Neuronal stem cell (in vitro differentiated cells): ENCODE data around the gene CABLES2.
A peak's percentile ranks its signal among the peaks of the same experiment; 100 is the strongest.

ENCODE experiments used
- DNase-seq: peaks from one replicate; pipeline ENCODE4 v3.0.0-alpha.2; 2013; ENCODE audit warnings: low spot score
- H2AFZ ChIP-seq: one replicate; pipeline ENCODE4 v1.6.1; 2013; ENCODE audit warnings: mild to moderate bottlenecking, low read length, inconsistent platforms
- H2AK5ac ChIP-seq: 2 replicates; pipeline ENCODE4 v1.6.1; 2013; ENCODE audit warnings: low read depth, mild to moderate bottlenecking, inconsistent platforms, low read length, moderate library complexity, mixed read lengths
- H2BK120ac ChIP-seq: 2 replicates; pipeline ENCODE4 v1.6.1; 2013; ENCODE audit warnings: low read depth, mild to moderate bottlenecking, inconsistent platforms, low read length, moderate library complexity, mixed read lengths
- H2BK12ac ChIP-seq: one replicate; pipeline ENCODE4 v1.6.1; 2013; ENCODE audit warnings: low read length, inconsistent platforms
- H2BK15ac ChIP-seq: 2 replicates; pipeline ENCODE4 v1.6.1; 2013; ENCODE audit warnings: mild to moderate bottlenecking, low read length, inconsistent platforms, mixed read lengths
- H2BK5ac ChIP-seq: one replicate; pipeline ENCODE4 v1.6.1; 2013; ENCODE audit warnings: inconsistent platforms, mild to moderate bottlenecking, low read length, moderate library complexity
- H3K14ac ChIP-seq: one replicate; pipeline ENCODE4 v1.6.1; 2013; ENCODE audit warnings: low read length, inconsistent platforms
- H3K18ac ChIP-seq: 2 replicates; pipeline ENCODE4 v1.6.1; 2013; ENCODE audit warnings: low read length, inconsistent platforms
- H3K23ac ChIP-seq: 2 replicates; pipeline ENCODE4 v1.6.1; 2013; ENCODE audit warnings: low read depth, mild to moderate bottlenecking, mixed read lengths, low read length, inconsistent platforms; ENCODE audit not compliant: poor library complexity
- H3K27ac ChIP-seq: replicated peaks from 3 replicates; pipeline ENCODE4 v1.5.1; 2013; ENCODE audit warnings: low read length, inconsistent platforms
- H3K27me3 ChIP-seq, 3 experiments: 2 replicates each; pipeline ENCODE4 v1.6.1; 2013; ENCODE audit warnings: low read length in 3 of 3, mild to moderate bottlenecking in 2 of 3, inconsistent platforms in 1 of 3, low read depth in 1 of 3, mixed read lengths in 1 of 3, moderate library complexity in 1 of 3; ENCODE audit not compliant: control insufficient read depth in 3 of 3, insufficient read depth in 3 of 3
- H3K36me3 ChIP-seq, 2 donors: replicated peaks in 1 of 2; 2 replicates each; pipeline ENCODE4 v1.6.1; 2013; ENCODE audit warnings: low read length in 2 of 2; ENCODE audit not compliant: control insufficient read depth in 2 of 2, insufficient read depth in 2 of 2
- H3K4ac ChIP-seq: 2 replicates; pipeline ENCODE4 v1.6.1; 2013; ENCODE audit warnings: inconsistent platforms, mild to moderate bottlenecking, low read length, moderate library complexity
- H3K4me1 ChIP-seq, 2 donors: 1 replicate in 1 of 2; 2 replicates in 1 of 2; pipeline ENCODE4 v1.6.1; 2013; ENCODE audit warnings: low read length in 2 of 2, low read depth in 1 of 2; ENCODE audit not compliant: control insufficient read depth in 2 of 2, insufficient read depth in 1 of 2
- H3K4me2 ChIP-seq: one replicate; pipeline ENCODE4 v1.6.1; 2013; ENCODE audit warnings: mild to moderate bottlenecking, low read length, inconsistent platforms; ENCODE audit not compliant: insufficient read depth, poor library complexity, severe bottlenecking
- H3K4me3 ChIP-seq, 2 donors: 2 replicates each; pipeline ENCODE4 v1.5.1; 2013; ENCODE audit warnings: low read length in 2 of 2, mild to moderate bottlenecking in 2 of 2, inconsistent platforms in 1 of 2, moderate library complexity in 1 of 2
- H3K79me1 ChIP-seq: one replicate; pipeline ENCODE4 v1.6.1; 2013; ENCODE audit warnings: low read depth, mild to moderate bottlenecking, inconsistent platforms, low read length, moderate library complexity
- H3K9ac ChIP-seq: one replicate; pipeline ENCODE4 v1.6.1; 2013; ENCODE audit warnings: mild to moderate bottlenecking, low read depth, low read length, inconsistent platforms; ENCODE audit not compliant: poor library complexity
- H3K9me3 ChIP-seq, 2 donors: replicated peaks in 1 of 2; 2 replicates each; pipeline versions ENCODE3 to v1.6.1; 2013; ENCODE audit warnings: low read length in 2 of 2, mild to moderate bottlenecking in 2 of 2, inconsistent platforms in 1 of 2, low read depth in 1 of 2, mixed read lengths in 1 of 2, moderate library complexity in 1 of 2; ENCODE audit not compliant: control insufficient read depth in 2 of 2, insufficient read depth in 1 of 2
- H4K8ac ChIP-seq: one replicate; pipeline ENCODE4 v1.6.1; 2013; ENCODE audit warnings: low read depth, mild to moderate bottlenecking, inconsistent platforms, low read length, moderate library complexity
- H4K91ac ChIP-seq: one replicate; pipeline ENCODE4 v1.6.1; 2013; ENCODE audit warnings: low read length, low read depth, mild to moderate bottlenecking, inconsistent platforms; ENCODE audit not compliant: poor library complexity
- WGBS, 2 donors: extraction: QIAGEN DNeasy Blood & Tissue Kit; methylation state at CpG; one replicate each; pipeline ENCODE4 v1.1.7; 2013; ENCODE audit warnings: missing lambda C conversion rate in 2 of 2, mixed read lengths in 1 of 2; ENCODE audit not compliant: insufficient read length in 2 of 2, insufficient replicate concordance in 1 of 2; ENCODE audit errors: extremely low coverage in 2 of 2; 5-methylcytosine and 5-hydroxymethylcytosine counted together

CABLES2 gene

GRCh38 chr20:62362590-62362940 is 44.5 kb downstream of the CABLES2 start:
- no CpG with 5 or more reads among the region's 13 CpGs for WGBS, 2 donors
- peak overlapping the region; percentile 3 for H2BK15ac ChIP-seq
- H2BK5ac ChIP-seq: no peak overlapping the region
- H3K4me1 ChIP-seq: peaks cover 29 to 63% of the 10 kb centered on the region in 2 donors
- peaks cover 4 to 9% of the 10 kb centered on the region in 2 donors for H3K36me3 ChIP-seq
- peak overlapping the region; percentile 20 for H3K18ac ChIP-seq
- H3K4me2 ChIP-seq: no peak overlapping the region
- no peak overlapping the region for H3K9ac ChIP-seq
- no peak overlapping the region for H2BK12ac ChIP-seq
- H3K27me3 ChIP-seq: no peaks in the 10 kb centered on the region
- peaks cover 36% of the 10 kb centered on the region for H3K79me1 ChIP-seq
- H3K27ac ChIP-seq: no peak overlapping the region
- H2AK5ac ChIP-seq: peak overlapping the region; percentile 7
- no peak overlapping the region for H2BK120ac ChIP-seq
- H4K8ac ChIP-seq: no peak overlapping the region
- no peak overlapping the region for H3K4me3 ChIP-seq
- H2AFZ ChIP-seq: no peak overlapping the region
- H4K91ac ChIP-seq: peak overlapping the region; percentile 56
- peak overlapping the region; percentile 15 for H3K23ac ChIP-seq
- H3K4ac ChIP-seq: peak overlapping the region; percentile 1
- H3K9me3 ChIP-seq: no peaks in the 10 kb centered on the region
- H3K14ac ChIP-seq: no peak overlapping the region
- no peak for DNase-seq

DNA sequence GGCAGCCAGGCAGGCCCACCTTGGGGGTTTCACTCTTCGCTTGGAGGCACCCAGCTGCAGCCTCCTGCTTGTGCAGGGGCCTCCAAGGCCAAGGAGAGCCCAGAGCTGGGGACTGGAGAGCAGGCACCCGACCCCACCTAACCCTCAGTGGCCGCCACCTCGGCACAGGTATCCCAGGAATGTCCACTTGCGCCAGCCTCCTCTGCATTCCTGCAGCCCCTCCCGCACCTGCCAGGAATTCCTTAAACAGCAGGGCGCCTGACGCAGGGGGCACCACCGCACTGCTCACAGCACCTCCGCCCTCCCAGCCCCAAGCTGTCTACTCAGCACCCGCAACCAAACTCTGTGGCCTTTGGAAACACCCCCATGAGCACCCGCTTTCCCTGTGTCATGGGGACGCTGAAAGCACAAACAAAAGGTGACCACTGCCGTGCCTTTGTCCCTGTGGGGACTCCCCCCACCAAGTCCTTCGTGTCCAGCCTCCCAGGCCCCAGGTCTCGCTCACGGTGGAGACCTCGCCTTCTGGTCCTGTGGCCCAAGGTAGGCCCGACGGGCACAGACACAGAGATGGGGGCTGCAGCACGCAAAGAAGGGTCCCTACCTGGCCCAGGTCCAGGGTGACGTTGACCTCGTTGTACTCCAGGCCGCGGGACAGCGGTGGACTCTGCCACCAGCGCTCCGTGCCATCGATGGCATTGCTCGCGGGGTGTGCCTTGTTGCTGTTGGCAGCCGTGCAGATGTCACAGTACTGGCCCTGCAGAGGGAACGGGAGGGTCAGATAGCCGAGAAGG is 45.1 kb downstream of the CABLES2 start:
- Histone ChIP-seq H3K27me3 (no peaks in the 10 kb centered on the region), H3K18ac (peak overlapping the region; percentile 20), H2BK15ac (peak overlapping the region; percentile 3), H3K9ac (peak overlapping the region; percentile 56), H2BK5ac (peak overlapping the region; percentile 96), H3K4me2 (peak overlapping the region; percentile 24), H2AFZ (no peak overlapping the region), H2AK5ac (peak overlapping the region; percentile 96), H2BK120ac (peak overlapping the region; percentile 91), H4K91ac (peak overlapping the region; percentile 56), H3K4me1 (peaks cover 28 to 61% of the 10 kb centered on the region in 2 donors), H3K79me1 (peaks cover 35% of the 10 kb centered on the region), H3K36me3 (peaks cover 4 to 9% of the 10 kb centered on the region in 2 donors), H3K23ac (peak overlapping the region; percentile 15), H3K4me3 (peak overlapping the region in 1 of 2 donors; percentile 21), H4K8ac (peak overlapping the region; percentile 23), H3K27ac (peak overlapping the region; percentile 74), H3K14ac (peak overlapping the region; percentile 75), H2BK12ac (no peak overlapping the region), H3K4ac (peak overlapping the region; percentile 37), H3K9me3 (no peaks in the 10 kb centered on the region)
- no peak for DNase-seq
- WGBS, 2 donors: no CpG with 5 or more reads among the region's 34 CpGs

- Histone ChIP-seq H3K4me3 (no peak overlapping the region), H3K79me1 (peaks cover 34% of the 10 kb centered on the region), H3K4ac (peak overlapping the region; percentile 37), H2BK120ac (peak overlapping the region; percentile 91), H2BK12ac (peak overlapping the region; percentile 60), H4K91ac (peak overlapping the region; percentile 90), H3K27ac (peak overlapping the region; percentile 74), H3K4me1 (peaks cover 34 to 64% of the 10 kb centered on the region in 2 donors), H3K4me2 (no peak overlapping the region), H3K14ac (peak overlapping the region; percentile 75), H2BK5ac (peak overlapping the region; percentile 96), H3K36me3 (peaks cover 4 to 9% of the 10 kb centered on the region in 2 donors), H3K9me3 (no peaks in the 10 kb centered on the region), H4K8ac (no peak overlapping the region), H3K27me3 (no peaks in the 10 kb centered on the region), H2AFZ (no peak overlapping the region), H2BK15ac (peak overlapping the region; percentile 3), H3K23ac (peak overlapping the region; percentile 18), H2AK5ac (peak overlapping the region; percentile 96), H3K18ac (peak overlapping the region; percentile 88), H3K9ac (peak overlapping the region; percentile 12)
- DNase-seq: no peak
- WGBS, 2 donors: no CpG with 5 or more reads among the region's 25 CpGs
Measured at GRCh38 chr20:62360854-62361798, 46.0 kb downstream of the CABLES2 start.
